Panc1 (cell line): ENCODE measurements around the gene KRTAP4-12.

Experiments
- POLR2AphosphoS5 ChIP-seq: IDR thresholded peaks from 2 replicates; pipeline ENCODE4 v1.6.1; 2012; ENCODE audit warnings: mild to moderate bottlenecking, low read depth, low read length, moderate library complexity
- SIN3A ChIP-seq: IDR thresholded peaks from 2 replicates; pipeline ENCODE4 v1.6.1; 2012; ENCODE audit warnings: low read depth, mild to moderate bottlenecking, low read length, moderate library complexity, borderline replicate concordance; ENCODE audit not compliant: insufficient read depth
- TF ChIP-seq, protein P1 (sequence below): fragments of 450-650 bp; IDR thresholded peaks from 2 replicates; pipeline ENCODE4 v1.5.1; 2017; ENCODE audit warnings: mild to moderate bottlenecking

DNA sequence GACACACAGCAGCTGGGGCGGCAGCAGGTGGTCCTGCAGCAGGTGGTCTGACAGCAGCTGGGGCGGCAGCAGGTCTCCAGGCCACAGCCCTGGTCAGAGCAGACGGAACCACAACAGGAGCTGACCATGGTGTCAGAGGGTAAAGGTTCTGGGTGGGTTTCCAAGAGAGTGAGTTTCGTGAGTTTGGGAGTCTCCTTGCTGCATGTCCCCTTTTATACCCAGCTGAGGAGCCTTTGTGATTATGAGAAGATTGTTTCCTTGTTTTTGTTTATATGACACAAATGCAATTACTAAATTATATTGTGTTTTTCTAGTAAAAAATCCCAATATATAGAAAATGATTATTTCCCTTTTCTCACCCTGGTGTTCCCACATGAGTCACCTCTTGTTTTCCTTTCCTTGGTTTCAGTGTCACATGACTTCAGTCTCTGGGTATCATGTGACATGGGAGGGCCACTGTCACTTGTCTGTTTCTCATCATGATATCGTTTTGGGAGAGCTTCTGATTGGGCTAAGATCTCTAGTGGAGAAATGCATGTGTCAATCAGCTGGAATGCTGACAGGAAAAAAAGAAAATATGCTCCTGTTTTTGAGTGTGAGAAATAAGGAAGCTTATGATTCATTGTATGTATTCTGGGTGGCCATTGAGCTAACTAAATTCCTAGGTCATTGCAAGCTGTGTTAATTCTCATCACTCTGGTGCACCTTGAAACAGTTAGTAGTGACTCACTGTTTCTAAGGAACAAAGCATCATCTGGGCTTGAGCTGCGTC is 16.6 kb upstream of the KRTAP4-12 start, which contains the start of gene KRTAP4-6:
- TF ChIP-seq, protein P1, sequence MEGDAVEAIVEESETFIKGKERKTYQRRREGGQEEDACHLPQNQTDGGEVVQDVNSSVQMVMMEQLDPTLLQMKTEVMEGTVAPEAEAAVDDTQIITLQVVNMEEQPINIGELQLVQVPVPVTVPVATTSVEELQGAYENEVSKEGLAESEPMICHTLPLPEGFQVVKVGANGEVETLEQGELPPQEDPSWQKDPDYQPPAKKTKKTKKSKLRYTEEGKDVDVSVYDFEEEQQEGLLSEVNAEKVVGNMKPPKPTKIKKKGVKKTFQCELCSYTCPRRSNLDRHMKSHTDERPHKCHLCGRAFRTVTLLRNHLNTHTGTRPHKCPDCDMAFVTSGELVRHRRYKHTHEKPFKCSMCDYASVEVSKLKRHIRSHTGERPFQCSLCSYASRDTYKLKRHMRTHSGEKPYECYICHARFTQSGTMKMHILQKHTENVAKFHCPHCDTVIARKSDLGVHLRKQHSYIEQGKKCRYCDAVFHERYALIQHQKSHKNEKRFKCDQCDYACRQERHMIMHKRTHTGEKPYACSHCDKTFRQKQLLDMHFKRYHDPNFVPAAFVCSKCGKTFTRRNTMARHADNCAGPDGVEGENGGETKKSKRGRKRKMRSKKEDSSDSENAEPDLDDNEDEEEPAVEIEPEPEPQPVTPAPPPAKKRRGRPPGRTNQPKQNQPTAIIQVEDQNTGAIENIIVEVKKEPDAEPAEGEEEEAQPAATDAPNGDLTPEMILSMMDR: no peak
- TF ChIP-seq SIN3A (no peak), POLR2AphosphoS5 (no peak)
